Heart right ventricle (tissue), 16 donors: ENCODE results near the gene METTL22. TPM values are rescaled to one million over a fixed set of nuclear protein-coding genes. Genes with fewer than 3 reads are reported as not detected.

ENCODE experiments used
- ATAC-seq, 8 donors: fragments of 200-7000 bp; cut with Tn5 transposase; one replicate each; pipeline ENCODE4 v1.9.1; 2020; ENCODE audit warnings: mild to moderate bottlenecking in 8 of 8, moderate library complexity in 8 of 8, moderate number of reproducible peaks in 1 of 8
- DNase-seq, 2 donors: peaks; one replicate each; pipeline ENCODE4 v3.0.0-alpha.2; 2020
- H3K27ac ChIP-seq, 10 donors: fragments of 200-600 bp; sonication (generic) in 2 of 10; one replicate each; pipeline versions ENCODE4 v1.5.0 to v1.8.0; 2020 to 2022; ENCODE audit warnings: mild to moderate bottlenecking in 3 of 10
- H3K27me3 ChIP-seq, 7 donors: fragments of 200-600 bp; one replicate each; pipeline ENCODE4 v1.8.0; 2021 to 2022; ENCODE audit warnings: mild to moderate bottlenecking in 2 of 7
- H3K36me3 ChIP-seq, 9 donors: fragments of 200-600 bp; sonication (generic) in 1 of 9; one replicate each; pipeline versions ENCODE4 v1.5.0 to v1.8.0; 2020 to 2022; ENCODE audit warnings: mild to moderate bottlenecking in 2 of 9
- H3K4me1 ChIP-seq, 9 donors: fragments of 200-600 bp; sonication (generic) in 1 of 9; one replicate each; pipeline versions ENCODE4 v1.5.0 to v1.8.0; 2020 to 2022; ENCODE audit warnings: mild to moderate bottlenecking in 4 of 9
- H3K4me3 ChIP-seq, 10 donors: fragments of 200-600 bp; sonication (generic) in 2 of 10; one replicate each; pipeline versions ENCODE4 v1.5.0 to v1.8.0; 2020 to 2022; ENCODE audit warnings: mild to moderate bottlenecking in 7 of 10, moderate library complexity in 2 of 10
- H3K9me3 ChIP-seq, 11 donors: fragments of 200-600 bp in 10 of 11; sonication (generic) in 2 of 11; one replicate each; pipeline versions ENCODE4 v1.5.0 to v1.8.0; 2013 to 2022; ENCODE audit warnings: mild to moderate bottlenecking in 2 of 11, control low read depth in 1 of 11, moderate library complexity in 1 of 11
- WGBS, 2 donors: extraction: QIAGEN DNeasy Blood & Tissue Kit; methylation state at CpG; one replicate each; pipeline ENCODE4 v1.1.7; 2013; ENCODE audit warnings: inconsistent platforms in 1 of 2; 5-methylcytosine and 5-hydroxymethylcytosine counted together
- intact Hi-C, 10 donors: fragments of 100-400 bp; cut with DNase I; formaldehyde crosslinking; loops; one replicate each; pipeline versions ENCODE4 v1.11.1 to v1.14.2; 2022
- polyA plus RNA-seq, 2 donors: library from polyadenylated mRNA; stranded (reverse); fragments of 200-250 nt; gene quantifications; one replicate each; pipeline ENCODE4 v1.2.3, GENCODE V29; 2013
- total RNA-seq, 10 donors: library from RNA; stranded (reverse); fragmentation: NEBNext Ultra II Directional in 3 of 10; extraction: Animal tissue kit (Norgen Biotek cat#: 25700) in 3 of 10; gene quantifications; one replicate each; pipeline versions ENCODE4 v1.2.1 to v1.2.4, GENCODE V29; 2021 to 2023
- TF ChIP-seq, protein P1 (sequence below), 9 donors: fragments of 200-600 bp; sonication (generic) in 2 of 9; IDR thresholded peaks; one replicate each; pipeline versions ENCODE4 v1.5.0 to v1.8.0; 2021 to 2022; ENCODE audit warnings: antibody characterized with exemption in 9 of 9, mild to moderate bottlenecking in 5 of 9, moderate library complexity in 1 of 9
- donor health status: Arrhythmogenic right ventricular cardiomyopathy.
- donor health status: ischemic (EF 13 %, LVEDD 7.1; RV severe dilation, severe dysfunction).
- donor health status: healthy with polysubstance abuse.
- donor health status: DM: no; HTN: yes; CAD: no.
- donor health status: DM: no; HTN: no; CAD: no.
- donor health status: ischemic (EF 25% LVEDD 6.9; RV normal size, moderate dysfunction).
- donor health status: ischemic (EF 25% LVEDD 5.7; RV mildly dilated, moderate dysfunction).
- donor health status: healthy.
- donor health status: DM: yes; HTN: yes; CAD: no.
- donor health status: Ischemic cardiomyopathy.
- donor health status: ischemic (EF 35%, LVEDD 5.7; RV mildly dilated, moderate dysfunction).
- donor health status: nonischemic (EF 11% LVEDD 7.7; RV severe dilation, severe dysfunction).
- donor health status: DM: yes; HTN: yes; CAD: no.
- donor health status: PGD.
- donor health status: ischemic (EF 29% LVEDD 5.4; RV normal size, mild dysfunction).
- donor health status: nonischemic (EF 23%, LVEDD 6.1; RV moderate dilation, normal function).

METTL22 gene
- total and polyA plus RNA-seq, 12 donors, result 23.5 to 64.5 (median 34.2) TPM

DNA sequence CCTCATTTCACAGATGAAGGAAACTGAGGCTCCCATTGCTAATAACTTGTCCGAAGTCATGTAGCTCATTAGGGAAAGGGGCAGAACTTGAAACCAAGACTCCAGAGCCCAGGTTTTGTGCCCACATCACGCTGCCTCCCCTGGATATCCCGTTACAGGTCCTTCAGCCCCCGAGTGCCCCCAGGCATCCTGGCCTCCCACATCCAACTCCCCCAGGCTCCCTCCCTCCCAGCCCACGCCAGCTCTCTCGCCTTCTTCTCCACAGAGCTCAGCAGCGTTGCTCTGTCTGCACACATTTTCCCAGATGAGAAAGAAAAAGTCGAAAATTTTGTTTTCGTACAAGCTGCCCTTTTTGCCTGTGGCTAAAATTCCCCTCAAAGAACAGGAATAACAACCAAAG, 14.3 kb upstream of the METTL22 start:
- Histone ChIP-seq H3K9me3 (peaks cover 0 to 9% (median 0%) of the 10 kb centered on the region in 11 donors), H3K27ac (no peak overlapping the region), H3K4me1 (no peaks in the 10 kb centered on the region), H3K4me3 (no peak overlapping the region), H3K27me3 (peaks cover 0 to 37% (median 5%) of the 10 kb centered on the region in 7 donors), H3K36me3 (no peaks in the 10 kb centered on the region)
- DNase-seq (no peak), ATAC-seq (no peak)
- intact Hi-C loops, result no loop called here
- 70 to 73% methylated on average over 9 of the region's 9 CpGs for WGBS, 2 donors
- TF ChIP-seq, protein P1, sequence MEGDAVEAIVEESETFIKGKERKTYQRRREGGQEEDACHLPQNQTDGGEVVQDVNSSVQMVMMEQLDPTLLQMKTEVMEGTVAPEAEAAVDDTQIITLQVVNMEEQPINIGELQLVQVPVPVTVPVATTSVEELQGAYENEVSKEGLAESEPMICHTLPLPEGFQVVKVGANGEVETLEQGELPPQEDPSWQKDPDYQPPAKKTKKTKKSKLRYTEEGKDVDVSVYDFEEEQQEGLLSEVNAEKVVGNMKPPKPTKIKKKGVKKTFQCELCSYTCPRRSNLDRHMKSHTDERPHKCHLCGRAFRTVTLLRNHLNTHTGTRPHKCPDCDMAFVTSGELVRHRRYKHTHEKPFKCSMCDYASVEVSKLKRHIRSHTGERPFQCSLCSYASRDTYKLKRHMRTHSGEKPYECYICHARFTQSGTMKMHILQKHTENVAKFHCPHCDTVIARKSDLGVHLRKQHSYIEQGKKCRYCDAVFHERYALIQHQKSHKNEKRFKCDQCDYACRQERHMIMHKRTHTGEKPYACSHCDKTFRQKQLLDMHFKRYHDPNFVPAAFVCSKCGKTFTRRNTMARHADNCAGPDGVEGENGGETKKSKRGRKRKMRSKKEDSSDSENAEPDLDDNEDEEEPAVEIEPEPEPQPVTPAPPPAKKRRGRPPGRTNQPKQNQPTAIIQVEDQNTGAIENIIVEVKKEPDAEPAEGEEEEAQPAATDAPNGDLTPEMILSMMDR (IDR thresholded peaks at IDR 0.05), result no peak

DNA sequence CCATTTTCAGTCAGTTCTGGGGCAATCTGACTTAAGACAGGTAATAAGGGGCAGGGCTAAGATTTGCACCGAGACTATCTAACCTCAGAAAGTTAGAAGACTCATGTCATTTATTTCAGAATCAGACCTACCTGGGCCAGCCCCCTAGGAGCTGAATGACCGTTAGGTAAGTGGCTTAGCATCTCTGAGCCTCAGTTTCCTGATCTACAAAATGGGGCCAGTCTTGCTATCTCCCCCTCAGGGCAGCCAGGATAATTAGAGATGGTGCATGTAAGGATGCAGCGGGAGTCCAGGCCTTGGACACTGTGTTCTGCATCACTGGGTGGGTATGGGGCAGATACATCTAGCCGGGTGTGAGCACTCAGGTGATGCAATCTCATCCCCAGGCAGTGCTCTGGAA, 10.4 kb upstream of the METTL22 start:
- WGBS, 2 donors, result 67 to 77% methylated on average over 4 of the region's 4 CpGs
- H3K4me1 ChIP-seq, result no peaks in the 10 kb centered on the region

DNA sequence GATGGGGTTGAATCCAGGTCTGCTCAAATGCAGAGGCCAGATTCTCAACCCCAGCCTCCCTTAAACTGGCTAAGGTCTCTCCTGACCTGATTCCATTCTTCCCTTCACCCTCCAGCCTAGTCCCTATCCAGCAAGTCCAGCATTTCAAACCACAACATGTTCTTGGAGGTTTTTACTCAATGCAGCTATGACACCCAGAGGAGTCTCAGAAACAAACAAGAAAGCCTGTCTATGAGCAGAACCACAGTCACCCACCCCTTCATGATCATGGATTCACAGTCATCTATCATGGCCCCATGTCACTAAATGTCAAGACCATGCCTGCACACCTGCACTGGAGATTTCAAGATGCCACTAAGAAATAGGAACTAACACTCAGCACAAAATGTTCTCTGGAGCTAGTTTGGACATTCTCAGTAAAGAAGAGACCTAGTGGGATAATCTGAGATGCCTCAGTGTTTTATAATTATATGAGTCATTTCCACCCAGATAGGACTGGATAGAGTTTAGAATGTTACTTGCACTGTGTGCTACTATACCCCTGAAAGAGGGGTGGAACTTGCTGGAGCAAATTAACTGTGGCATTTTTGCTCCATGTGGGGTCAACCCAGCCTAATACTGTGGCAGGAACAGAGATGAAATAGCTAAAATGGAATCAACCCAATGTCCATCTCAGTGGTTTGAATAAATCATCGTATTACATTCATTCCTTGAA, 9.5 kb upstream of the METTL22 start:
- Histone ChIP-seq H3K4me1 (no peaks in the 10 kb centered on the region), H3K27me3 (peaks cover 0 to 35% (median 8%) of the 10 kb centered on the region in 7 donors), H3K4me3 (no peak overlapping the region), H3K36me3 (no peaks in the 10 kb centered on the region), H3K27ac (no peak overlapping the region), H3K9me3 (no peaks in the 10 kb centered on the region)
- no peak for ATAC-seq
- intact Hi-C loops, result no loop called here
- 96 to 97% methylated on average over 1 of the region's 1 CpG for WGBS, 2 donors
- TF ChIP-seq, protein P1 (IDR thresholded peaks at IDR 0.05), result no peak
- DNase-seq, result no peak

More for the DNA sequence above, 10.4 kb upstream of the METTL22 start:
- intact Hi-C loops, result no loop called here
- no peak for ATAC-seq
- peaks cover 0 to 35% (median 8%) of the 10 kb centered on the region in 7 donors for H3K27me3 ChIP-seq
- TF ChIP-seq, protein P1 (IDR thresholded peaks at IDR 0.05), result no peak
- peaks cover 0 to 3% (median 0%) of the 10 kb centered on the region in 11 donors for H3K9me3 ChIP-seq
- DNase-seq, result no peak
- no peak overlapping the region for H3K27ac ChIP-seq
- H3K4me3 ChIP-seq, result no peak overlapping the region
- H3K36me3 ChIP-seq, result no peaks in the 10 kb centered on the region

DNA sequence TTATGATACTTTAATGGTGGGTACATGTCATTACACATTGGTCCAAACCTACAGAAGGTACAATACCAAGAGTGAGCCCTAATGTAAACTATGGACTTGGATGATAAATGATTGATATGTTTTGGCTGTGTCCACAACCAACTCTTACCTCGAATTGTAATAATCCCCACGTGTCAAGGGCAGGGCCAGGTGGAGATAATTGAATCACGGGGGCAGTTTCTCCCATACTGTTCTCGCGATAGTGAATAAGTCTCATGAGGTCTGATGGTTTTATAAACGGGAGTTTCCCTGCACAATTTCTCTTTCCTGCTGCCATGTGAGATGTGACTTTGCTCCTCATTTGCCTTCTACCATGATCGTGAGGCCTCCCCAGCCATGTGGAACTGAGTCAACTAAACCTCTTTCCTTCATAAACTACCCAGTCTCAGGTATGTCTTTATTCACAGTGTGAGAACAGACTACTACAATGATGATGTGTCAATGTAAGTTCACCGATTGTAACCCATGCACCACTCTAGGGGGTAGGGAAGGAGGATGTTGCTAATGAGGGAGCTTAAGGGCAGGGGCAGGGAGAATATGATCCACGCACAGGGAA, 7.0 kb upstream of the METTL22 start:
- TF ChIP-seq, protein P1 (IDR thresholded peaks at IDR 0.05), result no peak
- no peak overlapping the region for H3K4me3 ChIP-seq
- DNase-seq, result no peak
- intact Hi-C loops, result no loop called here
- H3K9me3 ChIP-seq, result no peaks in the 10 kb centered on the region
- H3K27ac ChIP-seq, result no peak overlapping the region
- no peaks in the 10 kb centered on the region for H3K36me3 ChIP-seq
- WGBS, 2 donors, result 62 to 69% methylated on average over 9 of the region's 9 CpGs
- no peak for ATAC-seq
- peaks cover 0 to 4% (median 0%) of the 10 kb centered on the region in 9 donors for H3K4me1 ChIP-seq
- peaks cover 0 to 19% (median 8%) of the 10 kb centered on the region in 7 donors for H3K27me3 ChIP-seq
